ENCODE results near the gene XBP1. TPM values are rescaled to one million over a fixed set of nuclear protein-coding genes. Genes with fewer than 3 reads are reported as not detected.

Gene XBP1
- total and polyA plus RNA-seq, 2 donors (not counting 1 experiment from before 2014, with no cell fraction given), result 16.8 to 69.8 TPM

DNA sequence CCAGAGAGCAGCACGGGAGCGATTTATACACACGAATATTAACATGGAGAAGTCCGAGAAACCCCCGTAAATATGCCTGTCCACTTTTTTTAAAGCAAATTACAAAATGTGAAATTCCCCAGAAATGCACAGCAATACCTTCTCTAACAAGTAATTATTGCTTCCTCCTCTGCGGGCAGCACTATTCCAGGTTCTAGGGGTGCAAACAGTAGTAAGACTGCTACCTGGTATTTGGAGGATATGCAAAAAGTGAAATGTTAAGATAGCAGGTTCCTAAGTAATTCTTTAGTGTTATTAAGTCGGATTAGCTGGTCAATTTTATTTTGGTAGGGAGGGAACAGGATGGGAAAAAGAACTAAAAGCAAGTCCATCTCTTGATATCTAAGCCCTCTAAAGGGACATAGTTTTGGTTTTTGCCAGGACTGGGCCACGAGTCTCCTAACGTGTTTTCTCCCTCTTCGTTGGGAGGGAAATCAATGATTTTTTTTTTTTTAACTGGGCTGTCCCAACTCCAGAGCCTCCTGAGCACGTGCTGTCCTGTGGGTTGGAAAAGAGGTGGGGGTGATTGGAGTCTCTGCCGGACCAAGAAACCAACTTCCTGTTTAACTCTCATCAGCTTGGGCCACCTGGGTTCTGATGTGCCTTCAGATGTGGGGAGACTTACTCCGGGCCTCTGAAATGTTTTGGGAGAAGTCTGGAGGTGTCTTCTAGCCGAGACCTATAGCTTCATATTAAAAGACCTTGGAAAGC lies 1.7 kb upstream of the XBP1 start:
- H3K9ac ChIP-seq (ENCODE audit: low read length), result peak overlapping the region; percentile 99
- Mint-ChIP-seq H3K27me3 (no peaks in the 10 kb centered on the region), H3K27ac (peak overlapping the region; percentile 75), H3K4me1 (peaks cover 39% of the 10 kb centered on the region), H3K9me3 (ENCODE audit: insufficient read depth) (no peaks in the 10 kb centered on the region), H3K4me3 (peak overlapping the region; percentile 86)
- DNase-seq, result peak; percentile 51
- H3K4me1 ChIP-seq (ENCODE audit: control insufficient read depth in 2 of 2, insufficient read depth in 2 of 2, low read length in 2 of 2), result peaks cover 27 to 37% of the 10 kb centered on the region in 2 donors
- intact Hi-C loops (cut with micrococcal nuclease), result loop anchor here (1.0 to 5.0 kb wide), 3 partner anchors 80 to 1465 kb away; partner anchors contain the start of genes OSM, TTC28 and ZNRF3
- H3K27me3 ChIP-seq (replicated peaks in 1 of 4; ENCODE audit: control extremely low read depth in 1 of 4, control insufficient read depth in 3 of 4, insufficient read depth in 4 of 4, low read length in 3 of 4), result no peaks in the 10 kb centered on the region
- TF ChIP-seq CTCF (IDR thresholded peaks at IDR 0.05) (no peak), EZH2 (IDR thresholded peaks at IDR 0.05; ENCODE audit: borderline replicate concordance, insufficient read depth, low read depth, low read length, poor library complexity, severe bottlenecking) (no peak)
- H2AFZ ChIP-seq (ENCODE audit: insufficient read depth, low read depth, low read length, poor library complexity, severe bottlenecking), result peak overlapping the region; percentile 48
- H3K36me3 ChIP-seq (replicated peaks in 1 of 2; ENCODE audit: control extremely low read depth in 1 of 2, control insufficient read depth in 1 of 2, extremely low read depth in 1 of 2, insufficient read depth in 2 of 2, low read length in 1 of 2), result peaks cover 0 to under 1% of the 10 kb centered on the region in 2 experiments
- no peaks in the 10 kb centered on the region for H4K20me1 ChIP-seq (ENCODE audit: control insufficient read depth, insufficient read depth, low read length, poor library complexity, severe bottlenecking)
- ATAC-seq (ENCODE audit: low read depth), result no peak
- ChIA-PET CTCF (interaction anchor here (0.6 to 1.2 kb wide), 3 partner anchors 18 to 444 kb away, joined by 3 to 5 read pairs (median 4); no protein-coding TSS in a partner anchor), POLR2A (no interaction called here)
- 17% methylated on average over 7 of the region's 14 CpGs for WGBS (ENCODE audit: insufficient coverage)
- H3K4me3 ChIP-seq (ENCODE audit: control extremely low read depth in 1 of 5, extremely low read depth in 1 of 5, insufficient read depth in 1 of 5, low read depth in 2 of 5, low read length in 4 of 5), result peak overlapping the region in 3 of 5 experiments; percentile 82 to 98 (median 92)
- peak overlapping the region; percentile 88 for H3K4me2 ChIP-seq (replicated peaks; ENCODE audit: low read depth, low read length, poor library complexity, severe bottlenecking)
- H3K9me3 ChIP-seq (ENCODE audit: control extremely low read depth in 1 of 3, control insufficient read depth in 2 of 3, insufficient read depth in 1 of 3, low read length in 2 of 3), result no peaks in the 10 kb centered on the region
- H3K79me2 ChIP-seq (ENCODE audit: control insufficient read depth, insufficient read depth, low read length), result peaks cover 29% of the 10 kb centered on the region
- no peak overlapping the region for H3K27ac ChIP-seq (ENCODE audit: low read length in 2 of 2)

All from B cell (primary cell).